ENCODE data around the gene ATG2A.
"Not testable (repeated sequence)": the region's sequence is repeated elsewhere in the genome, so short reads cannot be mapped to it uniquely, and the experiment has no call there.

Gene ATG2A

GRCh38 chr11:64854534-64855502 lies 62.2 kb downstream of the ATG2A start:
- DNase-seq (ENCODE audit: low read depth in 2 of 2), result peak in 1 of 2 donors; percentile 30

- DNase-seq (ENCODE audit: low read depth in 2 of 2), result no peak
Observed at GRCh38 chr11:64854157-64854533, 62.9 kb downstream of the ATG2A start.

- DNase-seq (ENCODE audit: low read depth in 2 of 2), result no peak
Observed at GRCh38 chr11:64853709-64854108, 63.3 kb downstream of the ATG2A start.

- no peak for DNase-seq (ENCODE audit: low read depth in 2 of 2)
Observed at GRCh38 chr11:64852804-64853509, 64.1 kb downstream of the ATG2A start.

- DNase-seq (ENCODE audit: low read depth in 2 of 2), result no peak
Observed at GRCh38 chr11:64851831-64852351, 65.1 kb downstream of the ATG2A start.

GRCh38 chr11:64850979-64851567 lies 65.9 kb downstream of the ATG2A start:
- DNase-seq (ENCODE audit: low read depth in 2 of 2), result peak in 1 of 2 donors; percentile 35

- no peak for DNase-seq (ENCODE audit: low read depth in 2 of 2)
Observed at GRCh38 chr11:64849598-64850356, 67.2 kb downstream of the ATG2A start.

GRCh38 chr11:64848826-64849597 lies 68.0 kb downstream of the ATG2A start:
- no peak for DNase-seq (ENCODE audit: low read depth in 2 of 2)

- DNase-seq (ENCODE audit: low read depth in 2 of 2), result no peak
Observed at GRCh38 chr11:64848214-64848825, 68.7 kb downstream of the ATG2A start.

- DNase-seq (ENCODE audit: low read depth in 2 of 2), result peak; percentile 91 to 96
Observed at GRCh38 chr11:64846998-64847666, 69.9 kb downstream of the ATG2A start.

- DNase-seq (ENCODE audit: low read depth in 2 of 2), result not testable (repeated sequence)
Observed at GRCh38 chr11:64845776-64846129, 71.3 kb downstream of the ATG2A start.

GRCh38 chr11:64845129-64845775 lies 71.8 kb downstream of the ATG2A start:
- DNase-seq (ENCODE audit: low read depth in 2 of 2), result no peak
